SK-N-SH (cell line): ENCODE measurements around the gene SMIM1. TPM values are rescaled to one million over a fixed set of nuclear protein-coding genes. Genes with fewer than 3 reads are reported as not detected.

Experiments used
- CTCF ChIA-PET: fragments of 300-600, 350-600 bp; formaldehyde crosslinking; extraction: SDS; loops from one replicate; lab custom pipeline; 2021; lab: Yijun Ruan, JAX
- POLR2A ChIA-PET: fragments of 350-600 bp; sonication (Branson Sonifier 250); formaldehyde crosslinking; extraction: SDS; loops from one replicate; lab custom pipeline; 2020; ENCODE audit warnings: antibody characterized with exemption, inconsistent platforms; lab: Yijun Ruan, JAX
- DNase-seq: peaks from one replicate; pipeline ENCODE4 v3.0.0; 2012
- H2AFZ ChIP-seq: fragments of 200-600 bp; sonication (generic); 2 replicates; pipeline ENCODE4 v1.8.1; 2016; ENCODE audit warnings: antibody characterized with exemption, mild to moderate bottlenecking, low read depth
- H3F3A ChIP-seq: fragments of 200-600 bp; sonication (generic); replicated peaks from 2 replicates; pipeline ENCODE3; 2016; ENCODE audit warnings: antibody characterized with exemption, mild to moderate bottlenecking; ENCODE audit not compliant: insufficient read depth
- H3K27ac ChIP-seq, 2 experiments: fragments of 200-500 bp in 1 of 2; fragments of 200-600 bp in 1 of 2; sonication (Bioruptor generic) in 1 of 2; sonication (generic), shearing (Covaris generic) in 1 of 2; 2 replicates each; pipeline versions ENCODE4 v1.5.1 to v1.6.1; 2014 to 2016; ENCODE audit warnings: low read depth in 2 of 2, inconsistent platforms in 1 of 2, low read length in 1 of 2, mild to moderate bottlenecking in 1 of 2, mixed read lengths in 1 of 2
- H3K27me3 ChIP-seq: fragments of 200-600 bp; sonication (generic), shearing (Covaris generic); 2 replicates; pipeline ENCODE4 v1.6.1; 2016; ENCODE audit warnings: mixed run types; ENCODE audit not compliant: insufficient read depth
- H3K36me3 ChIP-seq, 2 experiments: fragments of 200-500 bp in 1 of 2; fragments of 200-600 bp in 1 of 2; sonication (Bioruptor generic) in 1 of 2; sonication (generic) in 1 of 2; replicated peaks in 1 of 2; 2 replicates each; pipeline versions ENCODE3 to v1.5.1; 2014 to 2016; ENCODE audit warnings: low read length in 1 of 2, mild to moderate bottlenecking in 1 of 2; ENCODE audit not compliant: insufficient read depth in 2 of 2, control insufficient read depth in 1 of 2
- H3K4me1 ChIP-seq, 2 experiments: fragments of 200-500 bp in 1 of 2; fragments of 200-600 bp in 1 of 2; sonication (Bioruptor generic) in 1 of 2; sonication (generic), shearing (Covaris generic) in 1 of 2; 2 replicates each; pipeline versions ENCODE4 v1.5.1 to v1.6.1; 2014 to 2016; ENCODE audit warnings: low read depth in 1 of 2, low read length in 1 of 2, mixed run types in 1 of 2; ENCODE audit not compliant: insufficient read depth in 2 of 2, control insufficient read depth in 1 of 2
- H3K4me2 ChIP-seq: fragments of 200-600 bp; sonication (generic), shearing (Covaris generic); 2 replicates; pipeline ENCODE4 v1.6.1; 2017; ENCODE audit warnings: mixed run types
- H3K4me3 ChIP-seq, 2 experiments: fragments of 200-500 bp in 1 of 2; fragments of 200-600 bp in 1 of 2; sonication (Bioruptor generic) in 1 of 2; sonication (generic), shearing (Covaris generic) in 1 of 2; 2 replicates each; pipeline versions ENCODE4 v1.5.1 to v1.8.1; 2014 to 2016; ENCODE audit warnings: low read depth in 2 of 2, inconsistent platforms in 1 of 2, low read length in 1 of 2, mild to moderate bottlenecking in 1 of 2, mixed read lengths in 1 of 2, moderate library complexity in 1 of 2
- H3K79me2 ChIP-seq: fragments of 200-600 bp; sonication (generic); 2 replicates; pipeline ENCODE4 v1.8.1; 2017; ENCODE audit warnings: mild to moderate bottlenecking; ENCODE audit not compliant: insufficient read depth
- H3K9ac ChIP-seq: fragments of 200-600 bp; sonication (generic); 2 replicates; pipeline ENCODE4 v1.6.1; 2017; ENCODE audit warnings: mixed run types
- H3K9me2 ChIP-seq: fragments of 200-600 bp; sonication (generic); 2 replicates; pipeline ENCODE4 v1.6.1; 2017; ENCODE audit warnings: mixed run types
- H3K9me3 ChIP-seq: fragments of 200-600 bp; sonication (generic); 2 replicates; pipeline ENCODE4 v1.6.1; 2017; ENCODE audit warnings: mixed run types, mild to moderate bottlenecking, moderate library complexity
- H4K20me1 ChIP-seq: fragments of 200-600 bp; sonication (generic); 2 replicates; pipeline ENCODE4 v1.6.1; 2017; ENCODE audit warnings: mild to moderate bottlenecking, mixed run types; ENCODE audit not compliant: insufficient read depth
- CTCF ChIP-seq: fragments of 200-600 bp; sonication (generic); IDR thresholded peaks from 2 replicates; pipeline ENCODE4 v1.6.1; 2017; ENCODE audit warnings: antibody characterized with exemption, mild to moderate bottlenecking, moderate library complexity
- ELF1 ChIP-seq: IDR thresholded peaks from 2 replicates; pipeline ENCODE4 v1.4.0; 2012
- FOSL2 ChIP-seq: IDR thresholded peaks from 2 replicates; pipeline ENCODE4 v1.4.0; 2012; ENCODE audit warnings: low read depth, mild to moderate bottlenecking, moderate library complexity, borderline replicate concordance
- GATA2 ChIP-seq: sonication (generic); formaldehyde crosslinking; IDR thresholded peaks from 2 replicates; pipeline ENCODE4 v1.5.0; 2020; ENCODE audit warnings: mild to moderate bottlenecking, missing genetic modification reagents
- JUND ChIP-seq: IDR thresholded peaks from 2 replicates; pipeline ENCODE4 v1.4.0; 2012
- MXI1 ChIP-seq: IDR thresholded peaks from 2 replicates; pipeline ENCODE4 v1.6.1; 2012; ENCODE audit warnings: mild to moderate bottlenecking, low read depth, low read length, improper control_type of control experiment
- NFIC ChIP-seq: IDR thresholded peaks from 2 replicates; pipeline ENCODE4 v1.4.0; 2012; ENCODE audit warnings: borderline replicate concordance
- PBX3 ChIP-seq: IDR thresholded peaks from 2 replicates; pipeline ENCODE4; 2012
- POLR2AphosphoS5 ChIP-seq: IDR thresholded peaks from 2 replicates; pipeline ENCODE4 v1.6.1; 2012; ENCODE audit warnings: low read depth, low read length
- RXRA ChIP-seq: IDR thresholded peaks from 2 replicates; pipeline ENCODE4 v1.4.0; 2012; ENCODE audit warnings: low read depth, mild to moderate bottlenecking, borderline replicate concordance
- SIN3A ChIP-seq: IDR thresholded peaks from 2 replicates; pipeline ENCODE4 v1.6.1; 2012; ENCODE audit warnings: low read depth, mild to moderate bottlenecking, low read length, moderate library complexity, borderline replicate concordance
- SMC3 ChIP-seq: IDR thresholded peaks from 2 replicates; pipeline ENCODE4 v1.6.1; 2012; ENCODE audit warnings: low read depth, low read length, improper control_type of control experiment
- TCF12 ChIP-seq: IDR thresholded peaks from 2 replicates; pipeline ENCODE4 v1.4.0; 2012
- USF2 ChIP-seq: fragments of 150-350 bp; IDR thresholded peaks from 2 replicates; pipeline ENCODE4 v1.6.1; 2017; ENCODE audit warnings: antibody characterized with exemption, low read length, low read depth, borderline replicate concordance
- YY1 ChIP-seq: IDR thresholded peaks from 2 replicates; pipeline ENCODE4 v1.4.0; 2012; ENCODE audit warnings: low read depth, mild to moderate bottlenecking
- WGBS: methylation state at CpG from one replicate; pipeline ENCODE4 v1.1.6; 2017; ENCODE audit warnings: low lambda C conversion rate; 5-methylcytosine and 5-hydroxymethylcytosine counted together
- polyA plus RNA-seq, 3 experiments: library from polyadenylated mRNA; depleted of rRNA; stranded (reverse); fragments of >200 nt; gene quantifications; 2 replicates each; pipeline ENCODE4 v1.2.3, GENCODE V29; 2012

Gene SMIM1
- polyA plus RNA-seq, 1 of the 3 experiments (the other 2 are of a cell fraction): 6.1 TPM

- no peaks in the 10 kb centered on the region for H3K4me1 ChIP-seq
- H3K79me2 ChIP-seq: no peaks in the 10 kb centered on the region
- POLR2A ChIA-PET: no interaction called here
- no peak for TF ChIP-seq MXI1
- TF ChIP-seq YY1: no peak
- no peak for TF ChIP-seq GATA2
- no peak for TF ChIP-seq CTCF
- no peak for TF ChIP-seq SMC3
- TF ChIP-seq RXRA: no peak
- no peak for TF ChIP-seq USF2
- TF ChIP-seq SIN3A: no peak
- TF ChIP-seq FOSL2: no peak
- no peak for TF ChIP-seq ELF1
- no peak for TF ChIP-seq POLR2AphosphoS5
- no peak for TF ChIP-seq TCF12
- TF ChIP-seq NFIC: no peak
- no peak for TF ChIP-seq PBX3
- no peaks in the 10 kb centered on the region for H4K20me1 ChIP-seq
- no peaks in the 10 kb centered on the region for H3F3A ChIP-seq
- CTCF ChIA-PET: interaction anchor here (1.1 to 1.5 kb wide), 2 partner anchors 29 to 109 kb away, joined by 4 to 5 read pairs; no protein-coding TSS in a partner anchor
- no peak for DNase-seq
- no peaks in the 10 kb centered on the region for H3K9me3 ChIP-seq
- H3K9ac ChIP-seq: no peak overlapping the region
- no peak overlapping the region for H3K27ac ChIP-seq
- no peaks in the 10 kb centered on the region for H3K36me3 ChIP-seq
- no peak overlapping the region for H3K4me3 ChIP-seq
- H3K4me2 ChIP-seq: no peak overlapping the region
- no peak overlapping the region for H2AFZ ChIP-seq
- WGBS: 84% methylated on average over 11 of the region's 11 CpGs
- no peaks in the 10 kb centered on the region for H3K27me3 ChIP-seq
- H3K9me2 ChIP-seq: no peaks in the 10 kb centered on the region
These were observed 32.5 kb downstream of the SMIM1 start for GRCh38 chr1:3805038-3805437.

- Histone ChIP-seq H3K9ac (no peak overlapping the region), H3K27ac (no peak overlapping the region), H3F3A (no peaks in the 10 kb centered on the region), H4K20me1 (no peaks in the 10 kb centered on the region), H2AFZ (no peak overlapping the region)
- TF ChIP-seq MXI1 (no peak), JUND (no peak)
- TF ChIP-seq, all 33 proteins: peak for 0
- Histone ChIP-seq H3K36me3 (no peaks in the 10 kb centered on the region), H3K27me3 (no peaks in the 10 kb centered on the region), H3K4me2 (no peak overlapping the region), H3K9me3 (no peaks in the 10 kb centered on the region), H3K4me3 (no peak overlapping the region), H3K9me2 (no peaks in the 10 kb centered on the region), H3K79me2 (no peaks in the 10 kb centered on the region), H3K4me1 (peaks cover 0 to 4% of the 10 kb centered on the region in 2 experiments; a peak in 1 of 4 replicates)
- WGBS: 56% methylated on average over 5 of the region's 5 CpGs
- ChIA-PET CTCF (interaction anchor here (0.8 kb wide), 1 partner anchor 32 kb away, joined by 3 read pairs; no protein-coding TSS in a partner anchor), POLR2A (no interaction called here)
- DNase-seq: no peak
These were observed 35.2 kb downstream of the SMIM1 start for GRCh38 chr1:3807769-3808168.
